ENCODE measurements around the gene CORO1A.
"Not testable (repeated sequence)": the region's sequence is repeated elsewhere in the genome, so short reads cannot be mapped to it uniquely, and the experiment has no call there.

- TF ChIP-seq CTCF (IDR thresholded peaks at IDR 0.05); POLR2A (IDR thresholded peaks at IDR 0.05; ENCODE audit: low read depth); POLR2AphosphoS5 (IDR thresholded peaks at IDR 0.05): not testable (repeated sequence)
Measured at GRCh38 chr16:30191158-30191557, 7.8 kb downstream of the CORO1A start.

All from esophagus muscularis mucosa (tissue), 3 donors.